Measurements from ENCODE around the gene AHNAK. TPM values are rescaled to one million over a fixed set of nuclear protein-coding genes. Genes with fewer than 3 reads are reported as not detected.

Gene AHNAK
- total and polyA plus RNA-seq, 2 of the 8 experiments (the other 6 are each of a cell fraction or from before 2014, with no cell fraction given): 2.0 to 5.8 TPM

- no peak overlapping the region for H2BK20ac ChIP-seq (ENCODE audit: low read length)
- H2BK120ac ChIP-seq (replicated peaks; ENCODE audit: low read depth, low read length): no peak overlapping the region
- H3K18ac ChIP-seq (ENCODE audit: extremely low read depth, low read length): no peak overlapping the region
- no peak overlapping the region for H2BK15ac ChIP-seq (ENCODE audit: low read length)
- DNase-seq (ENCODE audit: low read depth in 1 of 2, low spot score in 2 of 2): no peak
- H3K79me1 ChIP-seq (ENCODE audit: low read depth, low read length): no peaks in the 10 kb centered on the region
- no peak overlapping the region for H4K5ac ChIP-seq (ENCODE audit: insufficient read length, low read depth, low read length)
- H3K14ac ChIP-seq (ENCODE audit: insufficient read length): no peak overlapping the region
- no peak overlapping the region for H3K23ac ChIP-seq (ENCODE audit: insufficient read length)
- no peak overlapping the region for H3K56ac ChIP-seq (replicated peaks; ENCODE audit: insufficient read length, low read depth, low read length)
- no peaks in the 10 kb centered on the region for H3K9me3 ChIP-seq (ENCODE audit: insufficient read depth in 2 of 2, low read depth in 1 of 2, low read length in 1 of 2)
- no peak overlapping the region for H2BK5ac ChIP-seq (ENCODE audit: low read depth, low read length)
- H3K36me3 ChIP-seq (ENCODE audit: control insufficient read depth in 2 of 4, insufficient read depth in 4 of 4, low read length in 3 of 4): no peaks in the 10 kb centered on the region
- CTCF ChIA-PET (ENCODE audit: partially characterized antibody): interaction anchor here (0.7 to 18.8 kb wide), 19 partner anchors 9 to 123 kb away, joined by 3 to 179 read pairs (median 5); no protein-coding TSS in a partner anchor
- H3K4me3 ChIP-seq (ENCODE audit: extremely low read depth in 1 of 4, insufficient read depth in 2 of 4, low read depth in 3 of 4, low read length in 4 of 4): no peak overlapping the region
- no peak overlapping the region for H3K27ac ChIP-seq (ENCODE audit: low read depth, low read length)
- WGBS, 2 experiments (ENCODE audit: extremely low coverage in 1 of 2, insufficient coverage in 1 of 2, insufficient read length in 1 of 2, insufficient replicate concordance in 2 of 2, low coverage in 1 of 2, low lambda C conversion rate in 2 of 2, missing lambda C conversion rate in 1 of 2): 98% methylated on average over 6 of the region's 6 CpGs; no CpG with 5 or more reads in 1 of the 2 experiments
- POLR2A ChIA-PET (ENCODE audit: partially characterized antibody): interaction anchor here (1.1 to 2.7 kb wide), 3 partner anchors 11 to 63 kb away, joined by 3 to 11 read pairs (median 4); no protein-coding TSS in a partner anchor
- H3K4ac ChIP-seq (replicated peaks; ENCODE audit: insufficient read length, low read depth, low read length): no peak overlapping the region
- no peaks in the 10 kb centered on the region for H3K79me2 ChIP-seq (ENCODE audit: control insufficient read depth in 1 of 2, insufficient read depth in 2 of 2, low read length in 2 of 2)
- no peaks in the 10 kb centered on the region for H4K20me1 ChIP-seq (replicated peaks in 1 of 2; ENCODE audit: control insufficient read depth in 1 of 2, insufficient read depth in 2 of 2, low read length in 2 of 2)
- no peak overlapping the region for H2BK12ac ChIP-seq (ENCODE audit: low read depth, low read length)
- H2AFZ ChIP-seq (ENCODE audit: low read length): no peak overlapping the region
- H2AK5ac ChIP-seq (ENCODE audit: low read depth, low read length): no peak overlapping the region
- H4K8ac ChIP-seq (ENCODE audit: extremely low read depth, insufficient read depth, low read length): no peak overlapping the region
- no peaks in the 10 kb centered on the region for H3K23me2 ChIP-seq (ENCODE audit: low read depth, low read length)
- H4K91ac ChIP-seq (replicated peaks; ENCODE audit: insufficient read length, low read length): no peak overlapping the region
- H3K9ac ChIP-seq (replicated peaks in 1 of 4; ENCODE audit: extremely low read depth in 1 of 4, low read depth in 3 of 4, low read length in 3 of 4): no peak overlapping the region
- H3K4me1 ChIP-seq (replicated peaks in 1 of 4; ENCODE audit: control insufficient read depth in 3 of 4, insufficient read depth in 4 of 4, low read length in 3 of 4): peaks cover 2 to 9% (median 6%) of the 10 kb centered on the region in 4 experiments; a peak in 6 of 7 replicates
- no peak overlapping the region for H3K4me2 ChIP-seq (ENCODE audit: insufficient read depth in 1 of 2, low read depth in 2 of 2, low read length in 2 of 2)
- peaks cover 0 to 2% (median 0%) of the 10 kb centered on the region in 4 experiments; a peak in 3 of 7 replicates for H3K27me3 ChIP-seq (replicated peaks in 1 of 4; ENCODE audit: control insufficient read depth in 3 of 4, extremely low read depth in 1 of 4, insufficient read depth in 3 of 4, low read length in 3 of 4)
- no peak for FAIRE-seq
- TF ChIP-seq RFX5 (IDR thresholded peaks at IDR 0.05; ENCODE audit: borderline replicate concordance, low read depth, low read length) (no peak), BACH1 (IDR thresholded peaks at IDR 0.05; ENCODE audit: low read length) (no peak), RBBP5 (IDR thresholded peaks at IDR 0.05; ENCODE audit: borderline replicate concordance, low read depth, low read length) (no peak), BCL11A (IDR thresholded peaks at IDR 0.05; ENCODE audit: low read depth in 2 of 2, low read length in 2 of 2) (no peak), ATF2 (IDR thresholded peaks at IDR 0.05; ENCODE audit: low read length) (no peak), MAX (IDR thresholded peaks at IDR 0.05) (no peak), CREB1 (IDR thresholded peaks at IDR 0.05) (no peak), HDAC6 (IDR thresholded peaks at IDR 0.05; ENCODE audit: low read depth, low read length) (no peak), SIRT6 (IDR thresholded peaks at IDR 0.05; ENCODE audit: low read length) (no peak), HDAC2 (IDR thresholded peaks at IDR 0.05; ENCODE audit: borderline replicate concordance in 1 of 2, low read depth in 2 of 2, low read length in 2 of 2) (no peak), JUND (IDR thresholded peaks at IDR 0.05; ENCODE audit: low read length) (no peak), PHF8 (conservative IDR thresholded peaks at IDR 0.05; ENCODE audit: low read depth, low read length) (no peak), CHD1 (IDR thresholded peaks at IDR 0.05; ENCODE audit: low read depth, low read length) (no peak)
Observed at GRCh38 chr11:62496676-62497075, 49.9 kb downstream of the AHNAK start.
